HG02852 (cell line): ENCODE results near the gene RAB28.
A peak's percentile ranks its signal among the peaks of the same experiment; 100 is the strongest.

Experiments
- ATAC-seq: cut with Tn5 transposase; IDR thresholded peaks from one replicate; pipeline ENCODE4 v1.9.1; 2021; ENCODE audit warnings: mild to moderate bottlenecking, moderate library complexity; ENCODE audit not compliant: unreplicated experiment

The RAB28 gene

DNA sequence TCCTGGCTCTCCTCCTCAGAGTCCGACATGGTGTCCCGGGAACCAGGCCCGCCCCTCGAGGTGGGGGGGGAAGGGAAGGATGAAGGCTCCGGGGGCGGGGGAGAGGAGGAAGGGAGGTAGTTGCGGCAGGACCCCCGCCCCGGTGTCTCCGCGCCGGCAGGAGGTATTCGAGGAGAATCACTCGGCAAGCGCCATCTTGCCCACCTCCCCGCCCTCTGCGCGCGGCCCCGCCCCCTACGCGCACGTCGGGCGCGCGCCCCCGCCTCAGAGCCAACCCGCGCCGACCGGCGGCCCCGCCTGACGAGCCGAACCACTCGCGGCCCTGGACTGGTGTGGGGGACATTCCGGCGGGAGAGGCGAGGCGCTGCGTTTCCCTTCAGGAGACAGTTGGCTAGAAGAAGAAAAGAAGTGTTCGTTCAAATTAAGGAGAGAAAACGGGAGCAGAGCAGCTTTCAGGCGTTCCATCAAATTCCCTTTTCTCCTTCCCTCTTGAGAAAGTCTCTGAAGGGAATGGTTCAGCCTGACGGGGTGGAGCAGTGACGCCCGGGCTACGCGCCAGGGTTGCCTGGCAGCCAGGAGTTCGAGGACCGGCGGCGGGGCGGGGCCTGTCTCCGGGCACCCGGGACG is at the start of gene RAB28:
Gene RAB28, minus strand, starts transcription at position 219 of the 627 bp plus-strand sequence.
- peak; percentile 97 for ATAC-seq

DNA sequence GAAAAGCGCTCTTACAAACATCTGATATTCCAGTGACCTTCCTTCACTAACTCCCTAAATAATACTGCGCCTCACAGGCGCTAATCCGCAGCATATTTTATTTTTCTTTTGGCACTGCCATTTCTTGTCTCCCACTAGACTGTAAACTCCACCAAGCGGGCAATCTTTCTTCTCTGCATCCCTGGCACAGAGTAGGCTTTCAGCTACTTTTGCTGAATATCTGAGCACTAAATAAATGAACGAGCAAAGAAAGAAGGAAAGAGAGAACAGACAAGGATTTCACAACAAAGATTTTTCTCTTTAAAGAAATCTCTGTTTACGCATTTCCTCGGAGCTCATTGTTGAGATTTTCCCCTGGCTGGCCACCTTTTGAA is 47.5 kb upstream of the RAB28 start:
- no peak for ATAC-seq

DNA sequence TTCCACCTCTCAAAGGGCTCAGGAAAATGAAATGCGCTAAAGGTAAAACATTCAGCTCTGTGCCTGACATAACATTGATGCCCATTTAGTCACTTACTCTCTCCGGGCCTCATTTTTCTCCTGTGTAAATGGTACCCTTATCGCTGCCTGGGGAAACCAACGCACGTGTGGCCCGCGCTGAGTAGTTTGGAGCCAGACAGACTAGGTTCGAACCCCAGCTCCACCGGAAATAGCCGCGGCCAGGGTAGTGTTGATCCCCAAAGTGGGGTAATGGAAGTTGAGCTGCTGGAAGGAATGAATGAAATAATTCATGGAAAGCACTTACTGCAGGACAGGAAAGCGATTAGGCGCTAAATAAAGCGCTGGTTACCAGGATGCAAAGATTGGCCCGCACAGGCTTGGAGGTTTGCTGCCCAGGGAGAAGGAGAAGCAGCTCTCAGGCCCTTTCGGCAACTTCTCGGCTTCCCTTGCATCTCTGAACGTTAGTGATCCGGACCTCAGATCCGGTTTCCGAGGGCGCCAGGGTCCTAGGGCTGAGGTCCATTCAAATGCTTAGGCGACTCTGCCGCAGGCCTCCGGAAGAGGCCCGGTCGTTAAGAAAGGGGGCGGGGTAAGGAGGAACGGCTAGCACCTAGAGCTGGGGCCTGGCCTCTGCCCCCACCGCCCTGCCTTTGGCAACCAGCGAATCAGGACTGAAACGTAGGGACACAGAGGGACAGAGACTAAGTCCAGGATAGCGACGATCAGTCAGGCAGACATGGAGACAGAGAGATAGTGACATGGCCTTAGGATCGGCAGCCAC is 46.9 kb upstream of the RAB28 start:
- no peak for ATAC-seq

DNA sequence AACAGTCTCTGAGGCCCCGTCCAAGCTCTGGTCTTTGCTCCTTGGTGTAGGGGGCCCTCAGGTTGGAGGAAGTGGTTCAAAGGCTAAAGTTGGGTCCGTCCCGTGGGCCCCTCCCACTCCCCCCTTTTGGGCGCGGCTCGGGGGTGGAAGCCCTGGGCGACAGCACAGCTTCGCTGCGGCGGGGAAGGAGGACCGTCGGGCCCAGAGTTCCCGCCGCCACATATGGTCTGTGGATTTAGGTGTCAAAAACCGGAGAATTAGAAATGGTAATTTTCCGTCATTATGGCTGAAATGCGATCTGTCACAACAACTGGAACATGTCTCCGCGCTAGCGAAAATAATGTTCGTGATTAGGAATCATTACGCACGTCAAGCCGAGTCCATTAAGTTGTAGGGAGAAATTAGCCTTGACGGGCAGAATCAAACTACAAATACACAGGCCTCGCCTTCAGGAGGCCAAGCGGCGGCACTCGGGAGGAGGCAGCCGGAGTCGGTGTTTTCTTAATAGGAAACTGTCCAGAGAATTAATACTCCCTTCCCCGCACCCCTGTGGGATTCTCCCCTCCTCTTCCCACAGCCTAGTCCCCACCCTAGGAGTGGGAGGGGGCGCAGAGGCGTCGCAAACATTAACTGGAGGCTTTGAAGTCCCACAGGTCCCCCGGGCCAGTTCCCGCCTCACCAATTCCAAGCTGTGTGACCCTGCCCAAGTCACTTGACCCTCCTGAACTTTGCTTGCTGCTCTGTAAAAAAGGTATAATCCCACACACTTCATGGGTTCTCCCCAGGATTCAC is 45.2 kb upstream of the RAB28 start:
- ATAC-seq = no peak

DNA sequence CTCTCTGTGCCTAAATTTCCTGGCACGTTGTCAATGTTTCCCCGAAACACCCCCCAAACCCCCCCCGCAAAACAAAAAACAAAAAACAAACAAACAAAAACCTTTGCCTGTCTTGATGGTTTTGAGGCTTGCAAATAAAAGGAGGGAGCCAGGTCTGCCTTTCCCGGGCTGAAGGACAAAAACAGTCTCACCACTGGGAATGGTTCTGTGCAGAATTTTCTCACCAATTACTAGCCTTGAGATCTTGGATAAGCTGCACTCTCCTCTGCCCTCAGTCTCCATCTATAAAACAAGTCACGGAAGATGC is 44.6 kb upstream of the RAB28 start:
- no peak for ATAC-seq

DNA sequence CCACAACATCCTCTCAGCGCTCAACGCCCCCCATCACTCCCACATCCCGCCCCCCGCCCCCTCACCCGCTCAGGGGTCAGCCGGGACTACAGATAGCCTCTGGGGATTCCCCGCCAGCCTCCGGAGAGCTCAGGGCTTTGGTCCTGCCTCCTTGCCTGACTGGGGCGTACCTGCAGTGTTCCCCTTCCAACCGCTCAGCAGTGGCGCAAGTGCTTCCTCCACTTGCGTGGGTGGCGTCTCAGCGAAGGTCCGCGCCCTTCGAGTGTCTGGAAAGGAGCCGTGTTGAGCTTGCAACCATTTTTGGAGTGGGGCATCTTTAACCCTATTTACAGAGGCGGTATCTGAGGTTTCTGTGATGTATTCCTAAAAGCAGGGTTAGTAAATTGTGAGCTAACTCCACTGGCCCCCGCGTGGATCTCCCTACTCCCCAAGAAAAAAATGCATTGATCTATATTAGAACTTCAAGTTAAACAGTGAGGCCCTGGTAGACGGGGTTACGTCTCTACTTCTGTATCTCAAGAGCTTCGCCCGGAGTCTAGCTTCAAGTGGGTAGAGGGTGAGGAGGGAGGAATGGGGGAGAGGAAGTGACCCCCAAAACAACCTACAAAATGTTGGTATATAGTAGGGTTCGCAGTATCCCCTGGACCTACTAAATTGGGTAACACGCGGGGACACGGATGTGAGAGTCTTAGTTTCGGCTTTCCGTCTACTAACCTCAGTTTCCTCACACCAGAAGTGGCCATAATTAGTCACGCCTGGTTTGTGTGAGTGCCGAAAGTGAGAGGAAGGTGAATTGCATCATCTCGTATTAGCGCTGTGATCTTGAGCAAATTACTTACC is 44.1 kb upstream of the RAB28 start:
- peak; percentile 76 for ATAC-seq

DNA sequence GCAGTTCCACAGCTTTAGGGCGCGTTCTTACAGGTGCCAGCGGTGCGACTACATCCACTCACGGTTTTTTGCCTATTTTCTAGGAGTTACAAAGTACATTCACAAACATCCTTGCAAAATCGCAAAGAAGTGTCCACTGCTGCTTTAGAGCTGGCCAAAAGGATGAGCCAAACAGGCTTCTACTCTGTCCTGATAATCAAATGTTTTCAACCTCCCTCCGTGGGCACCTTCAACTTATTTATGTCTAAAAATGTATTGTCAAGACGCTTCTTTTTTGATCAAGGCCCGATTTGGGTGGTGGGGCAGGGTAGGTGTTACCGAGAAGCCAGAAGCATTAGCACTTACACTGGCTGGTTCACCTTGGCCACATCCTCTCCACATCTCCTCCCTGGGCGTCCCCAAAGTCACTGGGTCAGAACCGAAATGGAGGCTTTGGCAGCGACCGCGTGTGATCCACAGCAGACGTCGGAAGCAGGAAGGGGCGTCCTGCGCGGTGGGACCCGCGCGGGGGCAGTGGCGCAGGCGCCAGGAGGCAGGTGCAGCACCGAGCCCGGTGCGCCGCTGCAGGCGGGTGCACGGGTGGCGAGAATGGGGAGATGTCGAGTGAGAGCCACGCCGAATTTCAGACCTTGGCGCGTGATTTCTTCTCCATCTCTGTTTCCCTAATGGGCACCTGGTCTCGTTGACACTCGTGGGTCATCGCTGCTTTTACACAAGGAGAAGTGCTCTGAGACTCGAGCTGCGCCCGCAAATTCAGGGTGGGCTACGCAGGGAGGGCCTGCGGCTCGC is 43.2 kb upstream of the RAB28 start:
- ATAC-seq = no peak

DNA sequence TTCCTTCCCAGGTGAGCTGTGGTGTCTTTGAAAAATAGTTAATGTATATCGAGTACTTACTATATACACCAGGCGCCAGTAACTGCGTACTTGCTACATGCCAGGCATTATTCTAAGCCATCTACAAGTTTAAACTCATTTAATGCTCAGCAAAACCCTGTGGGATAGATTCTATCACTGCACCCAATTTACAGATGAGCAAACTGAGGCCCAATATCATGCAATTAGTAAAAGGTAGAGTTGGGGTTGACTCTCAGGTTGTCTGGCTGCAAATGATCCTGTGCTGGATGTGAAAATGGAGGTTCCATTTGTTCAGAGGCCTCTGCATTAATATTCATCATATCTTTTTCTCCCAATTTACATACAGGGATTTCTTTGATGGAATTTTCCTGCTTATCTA is 42.5 kb upstream of the RAB28 start:
- no peak for ATAC-seq

DNA sequence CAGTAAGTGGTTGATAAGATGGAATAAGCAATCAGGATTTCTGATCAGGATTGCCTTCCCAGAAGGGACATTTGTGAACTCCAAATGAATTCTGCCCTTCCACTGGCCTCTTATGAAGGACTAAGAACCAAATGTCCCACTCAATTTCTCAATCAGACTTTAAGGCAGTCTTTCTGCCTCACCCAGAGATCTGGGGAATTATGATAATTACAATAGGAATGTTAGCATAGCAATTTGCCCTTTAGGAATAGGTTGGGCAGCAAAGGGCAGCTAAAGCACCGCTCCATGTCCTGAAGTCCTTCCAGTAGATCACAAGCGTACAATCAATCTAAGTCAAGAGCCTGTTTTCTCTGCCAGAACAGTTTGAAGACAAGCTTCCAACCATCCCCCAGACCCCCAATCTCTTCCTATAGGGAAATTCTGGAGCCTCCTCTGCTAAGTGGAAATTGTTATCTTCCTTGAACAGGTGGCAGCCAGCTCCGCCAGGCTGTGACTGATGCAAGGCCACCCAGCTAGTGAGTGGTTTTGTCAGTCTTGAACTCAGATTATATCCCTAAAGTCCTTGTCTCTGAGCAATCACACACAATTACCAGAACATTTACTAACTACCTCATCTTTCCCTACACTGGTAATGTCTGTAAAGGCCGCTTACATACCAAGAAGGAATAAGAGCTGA is 41.6 kb upstream of the RAB28 start:
- ATAC-seq = no peak

DNA sequence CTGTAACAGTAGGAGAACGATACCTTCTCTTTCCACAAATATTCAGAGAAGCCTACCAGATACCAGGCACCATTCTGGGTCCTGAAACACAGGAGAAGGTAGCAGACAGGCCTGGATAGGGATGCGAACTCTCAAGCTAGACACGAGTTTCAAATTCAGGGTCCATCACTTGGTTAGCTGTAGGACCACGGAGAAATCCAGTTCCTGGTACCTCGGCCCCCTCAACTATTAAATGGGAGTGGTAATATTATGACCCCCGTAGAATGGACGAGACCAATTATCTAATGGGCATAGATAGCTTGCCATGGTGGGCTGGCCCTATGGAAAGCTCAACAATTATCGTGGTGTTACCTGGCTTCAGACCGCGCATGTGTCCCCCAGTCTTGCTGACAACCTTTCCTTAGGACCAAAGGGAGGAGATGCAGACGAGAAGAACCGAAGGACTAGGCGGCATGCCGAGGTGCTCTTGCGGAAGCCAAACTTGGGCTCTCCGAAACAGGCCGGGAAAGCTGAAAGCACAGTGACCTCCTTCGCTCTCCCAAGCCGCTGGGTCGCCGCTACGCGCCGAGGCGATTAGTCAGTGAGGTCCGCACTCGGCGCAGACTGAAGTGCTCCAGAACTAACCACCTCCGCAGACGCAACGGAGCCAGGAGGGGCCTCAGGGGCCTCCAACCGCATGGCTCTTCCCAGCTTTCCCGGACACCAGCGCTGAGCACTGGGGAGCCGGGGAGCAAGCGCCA is 40.5 kb upstream of the RAB28 start:
- ATAC-seq = no peak

DNA sequence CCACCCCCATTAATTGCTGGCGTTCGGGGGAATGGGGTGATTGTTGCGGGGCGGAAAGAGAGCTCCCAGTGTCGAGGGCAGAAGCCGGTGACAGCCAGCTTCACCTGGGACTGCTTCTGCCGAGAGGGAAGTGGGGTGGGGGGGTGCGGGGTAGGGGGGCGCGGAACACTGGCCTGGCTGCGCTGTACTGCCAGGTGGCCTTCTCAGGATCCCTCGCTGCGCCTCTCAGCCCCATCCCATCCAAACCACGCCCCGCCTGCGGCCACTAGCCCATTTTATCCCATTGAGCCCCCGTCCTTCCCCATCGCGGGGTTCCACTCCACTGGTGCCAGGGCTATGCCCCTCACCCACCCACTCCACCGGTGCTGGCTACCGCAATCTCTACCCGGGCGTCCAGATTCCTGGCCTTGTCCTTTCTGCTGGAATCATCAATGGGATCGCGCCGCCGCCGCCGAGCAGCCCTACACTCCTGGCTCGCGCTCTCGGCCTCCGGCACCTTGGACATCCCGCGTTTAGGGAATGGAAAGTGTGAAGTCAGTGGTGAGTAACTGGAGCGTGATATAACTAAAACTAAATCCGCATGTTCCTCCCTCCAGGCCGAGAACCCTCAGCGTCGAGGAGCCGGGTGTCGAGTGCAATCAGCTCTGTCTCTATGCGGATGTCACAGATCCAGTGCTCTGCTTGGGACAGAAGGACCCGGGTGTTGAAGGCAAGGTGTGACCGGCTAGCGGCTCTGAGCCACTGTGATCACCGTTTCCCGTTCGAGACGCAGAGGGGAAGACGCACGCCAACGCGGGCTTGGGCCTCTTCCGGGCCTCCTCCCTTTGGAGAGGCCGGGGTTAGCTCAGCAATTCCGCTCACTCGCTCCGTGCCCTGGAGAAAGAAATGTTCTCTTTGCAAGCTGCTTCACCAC is 39.7 kb upstream of the RAB28 start:
- no peak for ATAC-seq

DNA sequence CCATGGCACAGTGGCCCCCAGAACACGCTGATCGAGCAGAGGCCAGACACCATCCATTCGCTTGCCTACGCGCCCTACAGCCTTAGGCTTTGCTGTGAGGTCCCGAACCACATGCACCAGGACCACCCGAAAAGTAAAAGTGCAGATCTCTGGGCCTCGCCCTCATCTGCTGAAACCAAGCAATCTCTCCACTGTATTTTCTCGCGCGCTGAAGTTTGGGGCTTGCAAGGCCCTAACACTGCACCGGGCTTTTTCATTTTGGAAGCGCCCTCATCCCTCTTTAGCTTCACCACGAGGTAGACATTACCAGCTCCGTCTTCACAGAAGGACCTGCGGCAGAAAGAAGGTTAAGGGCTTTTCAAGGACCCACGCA is 39.0 kb upstream of the RAB28 start:
- ATAC-seq = no peak

DNA sequence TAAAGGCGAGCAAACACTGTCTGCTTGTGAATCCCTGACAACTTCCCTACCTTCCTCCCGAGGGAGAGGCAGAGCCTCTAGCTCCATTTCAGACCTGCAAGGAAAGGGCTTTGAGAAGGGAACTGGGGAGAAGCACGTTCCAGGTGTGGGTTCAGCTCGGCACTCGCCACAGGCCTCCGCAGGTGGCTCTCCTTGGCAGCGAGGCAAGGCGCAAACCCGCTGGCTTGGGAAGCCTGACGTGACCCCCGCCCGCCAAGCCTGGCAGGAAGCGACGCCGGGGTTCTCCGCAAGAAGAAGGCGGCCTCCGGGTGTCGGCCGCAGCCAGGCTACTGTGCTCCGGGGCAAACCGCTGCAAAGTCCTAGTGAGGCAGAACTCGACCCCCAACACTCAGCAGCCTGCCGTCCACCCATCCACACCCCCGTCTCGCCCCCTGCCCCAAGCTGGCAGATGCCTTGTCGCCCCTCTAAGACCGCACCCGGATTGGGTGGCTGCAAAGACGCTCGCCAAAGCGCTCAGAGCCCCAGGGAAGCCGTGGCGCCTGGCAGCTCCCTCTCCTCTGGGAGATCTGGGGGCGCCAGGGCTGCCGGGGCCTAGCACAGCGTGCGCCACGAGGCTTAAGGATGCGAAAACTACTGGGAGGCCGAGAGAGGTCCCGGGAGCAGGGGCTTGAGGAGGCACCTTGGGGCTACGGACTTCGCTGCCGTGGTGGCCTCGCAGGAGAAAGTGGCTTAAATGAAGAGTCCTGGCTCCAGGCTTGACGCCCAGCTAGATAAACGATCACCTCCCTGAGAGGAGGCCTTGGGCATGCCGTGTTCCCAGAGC is 38.4 kb upstream of the RAB28 start:
- ATAC-seq = no peak

DNA sequence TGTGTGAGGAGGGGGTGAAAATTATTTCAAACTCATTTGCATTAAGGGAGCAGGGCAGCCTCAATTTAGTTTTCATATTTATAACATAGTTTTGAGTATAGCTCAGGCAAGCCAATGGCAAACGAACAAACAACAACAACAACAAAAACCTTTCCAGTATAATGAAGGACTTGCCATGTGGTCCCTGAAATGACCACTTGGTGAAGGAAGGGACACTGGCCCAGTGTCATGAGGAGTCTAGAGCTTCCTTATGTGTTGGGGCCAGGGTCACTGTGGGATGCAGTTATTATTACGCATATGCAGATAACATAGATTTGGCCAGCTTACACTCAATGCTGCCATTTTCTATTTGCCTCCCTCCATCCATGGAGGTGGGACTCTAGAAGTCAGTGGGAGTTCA is 36.9 kb upstream of the RAB28 start:
- ATAC-seq = no peak

DNA sequence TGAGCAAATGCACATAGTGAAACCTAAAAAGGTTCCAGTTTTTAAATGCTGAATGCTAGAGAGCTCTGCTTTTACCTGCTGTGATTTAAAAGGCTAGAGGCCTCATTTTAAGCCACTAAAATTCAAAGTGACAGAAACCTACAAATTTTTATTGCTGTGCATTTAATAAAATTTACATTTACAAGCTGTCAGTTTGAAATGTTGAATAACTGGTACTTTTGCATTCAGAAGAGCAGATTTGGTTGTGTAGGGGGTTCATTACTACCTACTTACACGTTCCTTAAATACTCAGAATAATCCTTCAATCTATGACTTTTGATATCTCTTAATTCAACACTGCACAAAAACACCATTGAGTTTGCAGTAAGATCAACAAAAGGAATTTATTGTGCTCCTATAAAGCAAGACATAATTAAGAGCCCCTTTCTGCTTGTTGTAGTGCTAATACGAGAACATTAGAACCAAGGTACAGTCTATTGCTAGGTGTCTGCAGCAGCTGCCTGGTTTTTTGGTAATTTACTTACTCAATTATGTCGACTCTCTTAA is 32.2 kb upstream of the RAB28 start:
- no peak for ATAC-seq

DNA sequence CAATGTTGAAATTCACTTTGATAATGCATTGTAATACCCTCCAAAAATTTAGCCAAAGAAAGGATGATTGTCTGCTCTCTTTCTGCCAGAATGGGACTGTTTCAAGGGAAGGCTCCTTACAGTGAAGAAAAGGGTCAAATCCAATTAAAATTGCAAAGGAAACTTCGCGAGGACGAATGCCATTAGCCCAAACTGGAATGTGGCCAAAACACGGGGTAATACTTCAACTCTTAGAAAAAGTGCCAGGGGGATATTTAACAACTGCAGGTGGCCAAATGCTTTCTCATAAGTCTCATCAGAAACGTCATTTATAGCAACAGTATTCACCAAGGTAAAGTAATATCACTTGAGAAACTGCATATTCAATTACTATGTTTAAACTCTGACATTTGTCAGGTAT is 31.1 kb upstream of the RAB28 start:
- ATAC-seq = no peak

DNA sequence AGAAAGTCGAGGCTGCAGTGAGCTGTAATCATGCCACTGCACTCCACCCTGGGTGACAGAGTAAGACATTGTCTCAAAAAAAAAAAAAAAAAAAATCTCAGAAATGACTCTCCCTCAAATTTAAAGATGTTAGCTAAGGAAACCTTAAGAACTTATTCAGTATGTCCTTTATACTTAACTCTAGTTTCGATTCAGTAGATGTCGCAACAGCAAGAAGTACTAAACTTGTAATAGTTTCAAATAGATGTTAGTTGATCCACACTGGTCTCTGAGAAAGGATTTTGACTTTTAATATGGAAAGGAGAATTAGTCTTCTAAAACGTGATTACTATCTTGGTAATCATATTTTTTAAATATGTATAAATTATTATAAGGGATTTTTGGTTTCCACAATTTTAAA is 30.6 kb upstream of the RAB28 start:
- ATAC-seq = no peak
